ENCODE results near the gene FBXW7.

Gene FBXW7

GRCh38 chr4:152471251-152471792 is 64.6 kb downstream of the FBXW7 start:
- DNase-seq (ENCODE audit: low read depth) = no peak

- DNase-seq (ENCODE audit: low read depth) = no peak
Measured at GRCh38 chr4:152468408-152468807, 67.5 kb downstream of the FBXW7 start.

- DNase-seq (ENCODE audit: low read depth) = no peak
Measured at GRCh38 chr4:152467101-152467500, 68.8 kb downstream of the FBXW7 start.

GRCh38 chr4:152464030-152464823 is 71.7 kb downstream of the FBXW7 start:
- DNase-seq (ENCODE audit: low read depth) = no peak

- DNase-seq (ENCODE audit: low read depth) = no peak
Measured at GRCh38 chr4:152463562-152463961, 72.3 kb downstream of the FBXW7 start.

GRCh38 chr4:152462695-152463094 is 73.2 kb downstream of the FBXW7 start:
- no peak for DNase-seq (ENCODE audit: low read depth)

GRCh38 chr4:152462047-152462446 is 73.8 kb downstream of the FBXW7 start:
- no peak for DNase-seq (ENCODE audit: low read depth)

- peak; percentile 45 for DNase-seq (ENCODE audit: low read depth)
Measured at GRCh38 chr4:152460488-152460887, 75.4 kb downstream of the FBXW7 start.

GRCh38 chr4:152459326-152459725 is 76.6 kb downstream of the FBXW7 start:
- DNase-seq (ENCODE audit: low read depth) = no peak

- no peak for DNase-seq (ENCODE audit: low read depth)
Measured at GRCh38 chr4:152458801-152459302, 77.0 kb downstream of the FBXW7 start.

GRCh38 chr4:152456609-152457008 is 79.3 kb downstream of the FBXW7 start:
- no peak for DNase-seq (ENCODE audit: low read depth)

GRCh38 chr4:152455311-152455710 is 80.6 kb downstream of the FBXW7 start:
- DNase-seq (ENCODE audit: low read depth) = no peak

GRCh38 chr4:152454398-152455011 is 81.4 kb downstream of the FBXW7 start:
- no peak for DNase-seq (ENCODE audit: low read depth)

- DNase-seq (ENCODE audit: low read depth) = no peak
Measured at GRCh38 chr4:152451496-152451895, 84.4 kb downstream of the FBXW7 start.

GRCh38 chr4:152448854-152449253 is 87.0 kb downstream of the FBXW7 start:
- DNase-seq (ENCODE audit: low read depth) = no peak

- no peak for DNase-seq (ENCODE audit: low read depth)
Measured at GRCh38 chr4:152448038-152448707, 87.7 kb downstream of the FBXW7 start.

GRCh38 chr4:152443859-152444258 is 92.0 kb downstream of the FBXW7 start:
- DNase-seq (ENCODE audit: low read depth) = no peak

GRCh38 chr4:152437561-152437960 is 98.3 kb downstream of the FBXW7 start:
- no peak for DNase-seq (ENCODE audit: low read depth)

- no peak for DNase-seq (ENCODE audit: low read depth)
Measured at GRCh38 chr4:152436384-152436783, 99.5 kb downstream of the FBXW7 start.

GRCh38 chr4:152434011-152434410 is 101.9 kb downstream of the FBXW7 start:
- no peak for DNase-seq (ENCODE audit: low read depth)

- DNase-seq (ENCODE audit: low read depth) = no peak
Measured at GRCh38 chr4:152431784-152432183, 104.1 kb downstream of the FBXW7 start.

GRCh38 chr4:152431291-152431690 is 104.6 kb downstream of the FBXW7 start:
- DNase-seq (ENCODE audit: low read depth) = no peak

- no peak for DNase-seq (ENCODE audit: low read depth)
Measured at GRCh38 chr4:152430507-152430906, 105.4 kb downstream of the FBXW7 start.

Measured in non-pigmented ciliary epithelial cell (primary cell).